ENCODE results near the gene CPVL.

The CPVL gene

DNA sequence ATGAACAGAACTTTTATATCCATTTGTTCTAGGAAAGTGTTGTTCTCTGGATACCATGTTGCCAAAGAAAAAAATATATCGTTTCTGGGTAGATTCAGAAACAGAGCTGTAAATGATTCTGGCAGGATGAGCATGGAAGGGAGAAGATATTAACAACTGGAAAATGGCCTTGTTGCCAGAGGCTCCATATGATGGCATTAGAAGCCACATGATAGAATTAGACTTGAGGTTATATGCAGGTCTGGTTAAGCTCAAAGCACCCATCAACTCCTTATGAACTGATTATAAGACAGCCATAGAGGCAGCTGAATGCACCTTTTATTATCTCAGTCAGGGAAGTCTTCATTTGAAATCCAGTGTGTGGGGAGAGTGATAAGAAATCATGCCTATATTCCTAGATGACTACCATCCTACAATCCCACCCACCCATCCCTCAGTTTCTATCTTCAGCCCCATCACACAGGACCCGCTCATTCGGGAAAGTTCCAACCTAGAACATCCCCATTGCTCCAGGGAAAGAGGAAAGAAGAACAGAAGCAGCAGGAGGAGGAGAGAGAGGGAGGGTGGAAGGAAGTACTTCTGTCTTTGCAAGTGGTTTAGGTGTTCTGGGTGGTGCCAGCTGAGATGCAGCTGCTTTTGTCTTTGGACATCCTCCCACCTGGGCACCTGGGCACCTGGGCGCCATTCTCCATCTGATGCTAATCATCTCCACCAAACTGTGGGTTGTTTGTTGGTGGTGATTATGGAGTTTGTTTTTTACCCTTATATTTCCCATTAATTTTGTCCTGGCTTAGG is 162.7 kb downstream of the CPVL start:
- Histone ChIP-seq H3K27ac (ENCODE audit: extremely low read depth, low read depth, low read length) (no peak overlapping the region), H3K4me1 (ENCODE audit: control insufficient read depth, insufficient read depth, low read length) (no peaks in the 10 kb centered on the region; the same call in 1 of the 2 replicates), H3K9me3 (ENCODE audit: control insufficient read depth, insufficient read depth, low read depth, low read length) (no peaks in the 10 kb centered on the region), H3K36me3 (ENCODE audit: control insufficient read depth in 2 of 2, insufficient read depth in 1 of 2, low read length in 2 of 2) (no peaks in the 10 kb centered on the region), H3K4me3 (ENCODE audit: low read depth, low read length) (no peak overlapping the region)
- POLR2A ChIA-PET, result no interaction called here
- TF ChIP-seq ZNF169 (tag by site-specific recombination; IDR thresholded peaks at IDR 0.05), result no peak
- CTCF ChIA-PET, result interaction anchor here (0.7 to 1.5 kb wide), 3 partner anchors 8 to 206 kb away, joined by 3 to 5 read pairs (median 3); no protein-coding TSS in a partner anchor

DNA sequence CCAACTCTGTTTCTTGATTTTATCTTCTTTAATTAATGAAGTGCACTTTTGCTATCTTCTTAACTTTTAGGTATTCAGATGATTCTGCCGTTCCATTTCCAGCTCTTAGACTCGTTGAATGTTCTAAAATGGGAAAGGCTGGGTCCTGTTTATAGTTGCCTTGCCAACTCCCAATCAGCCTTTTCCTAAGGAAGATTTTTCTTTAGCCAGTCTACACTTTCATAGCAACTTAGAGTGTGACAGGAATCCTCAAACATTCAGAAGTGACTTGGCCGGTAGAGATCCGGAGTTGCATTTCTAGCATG is 165.2 kb downstream of the CPVL start:
- H3K27ac ChIP-seq (ENCODE audit: extremely low read depth, low read depth, low read length), result no peak overlapping the region
- no peaks in the 10 kb centered on the region for H3K36me3 ChIP-seq (ENCODE audit: control insufficient read depth in 2 of 2, insufficient read depth in 1 of 2, low read length in 2 of 2)
- POLR2A ChIA-PET, result interaction anchor here (0.8 kb wide), 1 partner anchor 165 kb away, joined by 3 read pairs; the partner anchor contains the start of gene CPVL
- H3K9me3 ChIP-seq (ENCODE audit: control insufficient read depth, insufficient read depth, low read depth, low read length), result no peaks in the 10 kb centered on the region
- CTCF ChIA-PET, result interaction anchor here (0.7 to 1.8 kb wide), 4 partner anchors 25 to 510 kb away, joined by 4 to 10 read pairs (median 5); no protein-coding TSS in a partner anchor
- H3K4me1 ChIP-seq (ENCODE audit: control insufficient read depth, insufficient read depth, low read length), result no peaks in the 10 kb centered on the region; the same call in 1 of the 2 replicates
- TF ChIP-seq ZFP37 (tag by site-specific recombination; IDR thresholded peaks at IDR 0.05) (no peak), AEBP2 (tag by site-specific recombination; IDR thresholded peaks at IDR 0.05; ENCODE audit: borderline replicate concordance) (no peak), ZNF146 (tag by site-specific recombination; IDR thresholded peaks at IDR 0.05) (no peak), KLF10 (tag by site-specific recombination; IDR thresholded peaks at IDR 0.05) (no peak), HOXC10 (CRISPR knock-in tag; IDR thresholded peaks at IDR 0.05) (no peak), ZNF449 (tag by site-specific recombination; IDR thresholded peaks at IDR 0.05) (no peak), ZNF558 (tag by site-specific recombination; IDR thresholded peaks at IDR 0.05) (no peak), ZNF37A (tag by site-specific recombination; IDR thresholded peaks at IDR 0.05) (no peak), ZNF416 (tag by site-specific recombination; IDR thresholded peaks at IDR 0.05) (no peak), ZNF585B (tag by site-specific recombination; IDR thresholded peaks at IDR 0.05) (no peak), TRIM28 (IDR thresholded peaks at IDR 0.05; ENCODE audit: borderline replicate concordance, low read length) (no peak), ZNF560 (tag by site-specific recombination; IDR thresholded peaks at IDR 0.05; ENCODE audit: borderline replicate concordance) (no peak), ELK4 (IDR thresholded peaks at IDR 0.05; ENCODE audit: borderline replicate concordance, low read depth, low read length) (no peak), OSR2 (tag by site-specific recombination; IDR thresholded peaks at IDR 0.05) (no peak), ZNF174 (tag by site-specific recombination; IDR thresholded peaks at IDR 0.05) (no peak), ZBTB21 (tag by site-specific recombination; IDR thresholded peaks at IDR 0.05) (no peak), ZNF324 (tag by site-specific recombination; IDR thresholded peaks at IDR 0.05) (no peak), ZNF624 (tag by site-specific recombination; IDR thresholded peaks at IDR 0.05) (no peak), ZNF830 (tag by site-specific recombination; IDR thresholded peaks at IDR 0.05; ENCODE audit: low read depth) (no peak)
- TF ChIP-seq, protein P1, sequence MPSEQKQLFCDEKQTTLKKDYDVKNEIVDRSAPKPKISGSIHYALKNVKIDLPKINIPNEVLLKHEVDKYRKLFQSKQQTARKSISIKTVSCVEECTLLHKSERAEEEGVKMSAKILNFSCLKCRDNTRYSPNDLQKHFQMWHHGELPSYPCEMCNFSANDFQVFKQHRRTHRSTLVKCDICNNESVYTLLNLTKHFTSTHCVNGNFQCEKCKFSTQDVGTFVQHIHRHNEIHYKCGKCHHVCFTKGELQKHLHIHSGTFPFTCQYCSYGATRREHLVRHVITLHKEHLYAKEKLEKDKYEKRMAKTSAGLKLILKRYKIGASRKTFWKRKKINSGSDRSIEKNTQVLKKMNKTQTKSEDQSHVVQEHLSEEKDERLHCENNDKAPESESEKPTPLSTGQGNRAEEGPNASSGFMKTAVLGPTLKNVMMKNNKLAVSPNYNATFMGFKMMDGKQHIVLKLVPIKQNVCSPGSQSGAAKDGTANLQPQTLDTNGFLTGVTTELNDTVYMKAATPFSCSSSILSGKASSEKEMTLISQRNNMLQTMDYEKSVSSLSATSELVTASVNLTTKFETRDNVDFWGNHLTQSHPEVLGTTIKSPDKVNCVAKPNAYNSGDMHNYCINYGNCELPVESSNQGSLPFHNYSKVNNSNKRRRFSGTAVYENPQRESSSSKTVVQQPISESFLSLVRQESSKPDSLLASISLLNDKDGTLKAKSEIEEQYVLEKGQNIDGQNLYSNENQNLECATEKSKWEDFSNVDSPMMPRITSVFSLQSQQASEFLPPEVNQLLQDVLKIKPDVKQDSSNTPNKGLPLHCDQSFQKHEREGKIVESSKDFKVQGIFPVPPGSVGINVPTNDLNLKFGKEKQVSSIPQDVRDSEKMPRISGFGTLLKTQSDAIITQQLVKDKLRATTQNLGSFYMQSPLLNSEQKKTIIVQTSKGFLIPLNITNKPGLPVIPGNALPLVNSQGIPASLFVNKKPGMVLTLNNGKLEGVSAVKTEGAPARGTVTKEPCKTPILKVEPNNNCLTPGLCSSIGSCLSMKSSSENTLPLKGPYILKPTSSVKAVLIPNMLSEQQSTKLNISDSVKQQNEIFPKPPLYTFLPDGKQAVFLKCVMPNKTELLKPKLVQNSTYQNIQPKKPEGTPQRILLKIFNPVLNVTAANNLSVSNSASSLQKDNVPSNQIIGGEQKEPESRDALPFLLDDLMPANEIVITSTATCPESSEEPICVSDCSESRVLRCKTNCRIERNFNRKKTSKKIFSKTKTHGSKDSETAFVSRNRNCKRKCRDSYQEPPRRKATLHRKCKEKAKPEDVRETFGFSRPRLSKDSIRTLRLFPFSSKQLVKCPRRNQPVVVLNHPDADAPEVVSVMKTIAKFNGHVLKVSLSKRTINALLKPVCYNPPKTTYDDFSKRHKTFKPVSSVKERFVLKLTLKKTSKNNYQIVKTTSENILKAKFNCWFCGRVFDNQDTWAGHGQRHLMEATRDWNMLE (tag by site-specific recombination; conservative IDR thresholded peaks at IDR 0.05; ENCODE audit: low read depth), result no peak
- no peak overlapping the region for H3K4me3 ChIP-seq (ENCODE audit: low read depth, low read length)

All from HEK293 (cell line).